ENCODE results near the gene MNT. TPM values are rescaled to one million over a fixed set of nuclear protein-coding genes. Genes with fewer than 3 reads are reported as not detected.

The MNT gene
- polyA plus RNA-seq, 1 experiment, result 2.2 TPM

GRCh38 chr17:2387086-2388019 lies 13.5 kb downstream of the MNT start:
- H3K27ac ChIP-seq (ENCODE audit: low read depth, low read length), result no peak overlapping the region
- no peak for DNase-seq (ENCODE audit: low read depth, low spot score)
- ChIA-PET POLR2A (no interaction called here), CTCF (interaction anchor here (1.3 kb wide), 1 partner anchor 29 kb away, joined by 9 read pairs; no protein-coding TSS in a partner anchor)
- no peak for TF ChIP-seq CTCF (IDR thresholded peaks at IDR 0.05; ENCODE audit: low read depth, low read length)
- no peak overlapping the region for H3K4me3 ChIP-seq (ENCODE audit: low read depth, low read length)
- no peaks in the 10 kb centered on the region for H3K27me3 ChIP-seq (ENCODE audit: control insufficient read depth, insufficient read depth, low read length)
- no peaks in the 10 kb centered on the region; the same call in 1 of the 2 replicates for H3K9me3 ChIP-seq (ENCODE audit: control insufficient read depth, insufficient read depth, low read length)

- CTCF ChIA-PET, result no interaction called here
- no peaks in the 10 kb centered on the region for H3K27me3 ChIP-seq (ENCODE audit: control insufficient read depth, insufficient read depth, low read length)
- no peak overlapping the region for H3K27ac ChIP-seq (ENCODE audit: low read depth, low read length)
- H3K4me3 ChIP-seq (ENCODE audit: low read depth, low read length), result no peak overlapping the region
- TF ChIP-seq CTCF (IDR thresholded peaks at IDR 0.05; ENCODE audit: low read depth, low read length), result no peak
- POLR2A ChIA-PET, result no interaction called here
- no peaks in the 10 kb centered on the region; the same call in 1 of the 2 replicates for H3K9me3 ChIP-seq (ENCODE audit: control insufficient read depth, insufficient read depth, low read length)
- DNase-seq (ENCODE audit: low read depth, low spot score), result no peak
Observed at GRCh38 chr17:2386400-2387085, 14.3 kb downstream of the MNT start.

GRCh38 chr17:2385240-2386210 lies 15.3 kb downstream of the MNT start:
- ChIA-PET POLR2A (no interaction called here), CTCF (interaction anchor here (5.8 kb wide), 1 partner anchor 29 kb away, joined by 320 read pairs; no protein-coding TSS in a partner anchor)

More at GRCh38 chr17:2385240-2386210, 15.3 kb downstream of the MNT start:
- H3K9me3 ChIP-seq (ENCODE audit: control insufficient read depth, insufficient read depth, low read length), result no peaks in the 10 kb centered on the region; the same call in 1 of the 2 replicates
- no peak for TF ChIP-seq CTCF (IDR thresholded peaks at IDR 0.05; ENCODE audit: low read depth, low read length)
- no peak overlapping the region for H3K27ac ChIP-seq (ENCODE audit: low read depth, low read length)
- no peaks in the 10 kb centered on the region for H3K27me3 ChIP-seq (ENCODE audit: control insufficient read depth, insufficient read depth, low read length)
- H3K4me3 ChIP-seq (ENCODE audit: low read depth, low read length), result no peak overlapping the region
- no peak for DNase-seq (ENCODE audit: low read depth, low spot score)

Data from AG04450 (cell line).